Esophagus (tissue), 2 donors: Measurements from ENCODE around the gene STK11IP. TPM values are rescaled to one million over a fixed set of nuclear protein-coding genes. Genes with fewer than 3 reads are reported as not detected.

Experiments
- H3K27ac ChIP-seq, 2 donors: one replicate each; pipeline ENCODE4 v1.5.1; 2013; ENCODE audit warnings: low read depth in 2 of 2, mild to moderate bottlenecking in 2 of 2, inconsistent platforms in 1 of 2, low read length in 1 of 2, moderate library complexity in 1 of 2
- H3K27me3 ChIP-seq, 2 donors: one replicate each; pipeline ENCODE4 v1.6.1; 2013; ENCODE audit warnings: low read length in 2 of 2, control low read depth in 1 of 2, mild to moderate bottlenecking in 1 of 2; ENCODE audit not compliant: insufficient read depth in 2 of 2, control insufficient read depth in 1 of 2
- H3K36me3 ChIP-seq, 2 donors: one replicate each; pipeline ENCODE4 v1.6.1; 2013; ENCODE audit warnings: low read length in 1 of 2; ENCODE audit not compliant: control insufficient read depth in 2 of 2, insufficient read depth in 2 of 2
- H3K4me1 ChIP-seq, 2 donors: one replicate each; pipeline ENCODE4 v1.6.1; 2013; ENCODE audit warnings: low read length in 1 of 2; ENCODE audit not compliant: control insufficient read depth in 2 of 2, insufficient read depth in 2 of 2
- H3K4me3 ChIP-seq, 2 donors: one replicate each; pipeline ENCODE4 v1.5.1; 2013; ENCODE audit warnings: low read length in 2 of 2, mild to moderate bottlenecking in 2 of 2, low read depth in 1 of 2, moderate library complexity in 1 of 2
- H3K9me3 ChIP-seq, 2 donors: one replicate each; pipeline ENCODE4 v1.6.1; 2013; ENCODE audit warnings: mild to moderate bottlenecking in 2 of 2, low read depth in 1 of 2, low read length in 1 of 2, moderate library complexity in 1 of 2; ENCODE audit not compliant: control insufficient read depth in 2 of 2, insufficient read depth in 1 of 2
- whole genome bisulfite sequencing, 2 donors: extraction: QIAGEN DNeasy Blood & Tissue Kit; methylation state at CpG; one replicate each; pipeline ENCODE4 v1.1.7; 2013; 5-methylcytosine and 5-hydroxymethylcytosine counted together
- polyA plus RNA-seq, 2 donors: library from polyadenylated mRNA; stranded (reverse); fragments of 200-250 nt; gene quantifications; one replicate each; pipeline ENCODE4 v1.2.3, GENCODE V29; 2013
- donor health status: healthy with polysubstance abuse.
- donor health status: Bipolar disorder and iron deficiency.

STK11IP gene, protein sequence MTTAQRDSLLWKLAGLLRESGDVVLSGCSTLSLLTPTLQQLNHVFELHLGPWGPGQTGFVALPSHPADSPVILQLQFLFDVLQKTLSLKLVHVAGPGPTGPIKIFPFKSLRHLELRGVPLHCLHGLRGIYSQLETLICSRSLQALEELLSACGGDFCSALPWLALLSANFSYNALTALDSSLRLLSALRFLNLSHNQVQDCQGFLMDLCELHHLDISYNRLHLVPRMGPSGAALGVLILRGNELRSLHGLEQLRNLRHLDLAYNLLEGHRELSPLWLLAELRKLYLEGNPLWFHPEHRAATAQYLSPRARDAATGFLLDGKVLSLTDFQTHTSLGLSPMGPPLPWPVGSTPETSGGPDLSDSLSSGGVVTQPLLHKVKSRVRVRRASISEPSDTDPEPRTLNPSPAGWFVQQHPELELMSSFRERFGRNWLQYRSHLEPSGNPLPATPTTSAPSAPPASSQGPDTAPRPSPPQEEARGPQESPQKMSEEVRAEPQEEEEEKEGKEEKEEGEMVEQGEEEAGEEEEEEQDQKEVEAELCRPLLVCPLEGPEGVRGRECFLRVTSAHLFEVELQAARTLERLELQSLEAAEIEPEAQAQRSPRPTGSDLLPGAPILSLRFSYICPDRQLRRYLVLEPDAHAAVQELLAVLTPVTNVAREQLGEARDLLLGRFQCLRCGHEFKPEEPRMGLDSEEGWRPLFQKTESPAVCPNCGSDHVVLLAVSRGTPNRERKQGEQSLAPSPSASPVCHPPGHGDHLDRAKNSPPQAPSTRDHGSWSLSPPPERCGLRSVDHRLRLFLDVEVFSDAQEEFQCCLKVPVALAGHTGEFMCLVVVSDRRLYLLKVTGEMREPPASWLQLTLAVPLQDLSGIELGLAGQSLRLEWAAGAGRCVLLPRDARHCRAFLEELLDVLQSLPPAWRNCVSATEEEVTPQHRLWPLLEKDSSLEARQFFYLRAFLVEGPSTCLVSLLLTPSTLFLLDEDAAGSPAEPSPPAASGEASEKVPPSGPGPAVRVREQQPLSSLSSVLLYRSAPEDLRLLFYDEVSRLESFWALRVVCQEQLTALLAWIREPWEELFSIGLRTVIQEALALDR
- 10 to 100 TPM; 17.0 to 25.5 TPM for polyA plus RNA-seq

DNA sequence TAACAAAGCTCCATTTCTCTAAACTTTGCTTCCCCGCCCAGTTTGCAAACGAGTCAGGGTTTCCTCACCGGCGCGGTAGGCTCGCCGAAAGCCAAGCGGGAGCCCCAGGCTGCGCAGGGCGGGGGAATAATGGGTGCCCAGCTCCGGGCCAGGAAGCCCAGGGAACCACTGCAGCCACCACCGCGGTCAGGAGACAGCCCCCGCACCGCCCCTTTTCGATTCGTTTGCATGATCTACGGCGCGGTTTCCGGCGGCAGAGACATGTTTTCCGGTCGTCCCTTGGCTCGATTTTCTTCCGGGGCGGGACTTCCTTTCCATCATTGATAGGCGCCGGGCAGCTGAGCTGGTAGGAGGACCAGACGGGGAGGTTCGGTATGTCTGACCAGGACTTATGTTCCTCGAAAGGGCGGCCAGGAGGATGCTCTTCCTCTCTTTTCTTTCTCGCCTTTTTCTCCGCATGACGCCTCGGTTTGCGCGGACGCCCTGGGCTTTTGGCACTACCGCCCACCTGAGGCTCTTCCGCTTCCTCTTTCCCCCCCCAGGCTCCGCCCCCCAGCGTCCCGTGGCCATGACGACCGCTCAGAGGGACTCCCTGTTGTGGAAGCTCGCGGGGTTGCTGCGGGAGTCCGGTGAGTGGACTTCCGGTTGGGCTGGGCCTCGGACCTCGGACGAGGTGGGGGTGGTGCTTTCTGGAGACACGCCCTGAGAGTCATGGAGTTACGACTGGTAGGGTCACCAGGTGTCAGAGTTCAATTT, at the start of gene STK11IP:
TSS of gene STK11IP (plus strand) at position 306 of the 756 bp plus-strand sequence. CDS start at position 569, 263 bp downstream.
- Histone ChIP-seq H3K9me3 (no peaks in the 10 kb centered on the region), H3K4me3 (peak within 1 kb of the TSS; percentile 68 to 78), H3K4me1 (no peaks in the 10 kb centered on the region), H3K27ac (peak within 1 kb of the TSS; percentile 95 to 96), H3K36me3 (peaks cover 9 to 15% of the 10 kb centered on the region in 2 donors), H3K27me3 (no peaks in the 10 kb centered on the region)
- 0 to 1% methylated on average over 56 to 57 of the region's 57 CpGs for WGBS, 2 donors

DNA sequence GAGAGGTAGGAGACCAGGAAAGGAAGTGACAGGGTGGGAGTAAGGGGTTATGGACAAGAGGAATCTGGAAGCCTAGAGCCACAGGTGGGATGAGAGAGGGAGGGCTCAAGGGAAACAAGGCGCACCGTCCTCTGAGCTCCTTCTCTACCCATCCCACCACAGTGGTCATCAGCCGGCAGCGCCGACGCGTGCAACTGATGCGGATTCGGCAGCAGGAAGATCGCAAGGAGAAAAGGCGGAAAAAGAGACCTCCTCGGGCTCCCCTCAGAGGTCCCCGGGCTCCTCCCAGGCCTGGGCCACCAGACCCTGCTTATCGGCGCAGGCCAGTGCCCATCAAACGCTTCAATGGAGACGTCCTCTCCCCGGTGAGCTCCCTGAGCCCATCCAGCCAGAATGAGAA, 48.7 kb upstream of the STK11IP start:
- Histone ChIP-seq H3K36me3 (no peaks in the 10 kb centered on the region), H3K27ac (no peak overlapping the region), H3K9me3 (no peaks in the 10 kb centered on the region), H3K4me1 (peaks cover 5 to 22% of the 10 kb centered on the region in 2 donors), H3K27me3 (no peaks in the 10 kb centered on the region), H3K4me3 (no peak overlapping the region)
- 93 to 96% methylated on average over 18 of the region's 18 CpGs for WGBS, 2 donors

DNA sequence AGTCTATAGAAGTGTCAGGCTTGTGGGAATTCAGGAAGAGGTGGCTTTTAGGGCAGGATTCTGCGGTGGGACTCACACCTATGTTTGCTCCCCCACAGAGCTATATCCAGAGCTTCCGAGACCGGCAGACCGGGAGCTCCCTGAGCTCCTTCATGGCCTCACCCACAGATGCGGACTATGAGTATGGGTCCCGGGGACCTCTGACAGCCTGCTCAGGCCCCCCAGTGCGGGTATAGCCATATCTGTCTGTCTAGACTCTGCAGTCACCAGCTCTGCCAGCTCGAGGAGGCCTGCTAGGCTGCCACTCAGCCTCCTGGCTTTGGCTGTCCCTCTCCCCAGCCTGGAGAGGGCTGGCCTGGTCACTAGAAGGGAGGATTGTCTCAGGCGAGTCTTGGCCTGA, 48.0 kb upstream of the STK11IP start:
- Histone ChIP-seq H3K9me3 (no peaks in the 10 kb centered on the region), H3K4me1 (peaks cover 5 to 16% of the 10 kb centered on the region in 2 donors), H3K36me3 (no peaks in the 10 kb centered on the region), H3K27me3 (no peaks in the 10 kb centered on the region), H3K4me3 (no peak overlapping the region), H3K27ac (no peak overlapping the region)
- WGBS, 2 donors, result 85 to 87% methylated on average over 9 of the region's 9 CpGs

DNA sequence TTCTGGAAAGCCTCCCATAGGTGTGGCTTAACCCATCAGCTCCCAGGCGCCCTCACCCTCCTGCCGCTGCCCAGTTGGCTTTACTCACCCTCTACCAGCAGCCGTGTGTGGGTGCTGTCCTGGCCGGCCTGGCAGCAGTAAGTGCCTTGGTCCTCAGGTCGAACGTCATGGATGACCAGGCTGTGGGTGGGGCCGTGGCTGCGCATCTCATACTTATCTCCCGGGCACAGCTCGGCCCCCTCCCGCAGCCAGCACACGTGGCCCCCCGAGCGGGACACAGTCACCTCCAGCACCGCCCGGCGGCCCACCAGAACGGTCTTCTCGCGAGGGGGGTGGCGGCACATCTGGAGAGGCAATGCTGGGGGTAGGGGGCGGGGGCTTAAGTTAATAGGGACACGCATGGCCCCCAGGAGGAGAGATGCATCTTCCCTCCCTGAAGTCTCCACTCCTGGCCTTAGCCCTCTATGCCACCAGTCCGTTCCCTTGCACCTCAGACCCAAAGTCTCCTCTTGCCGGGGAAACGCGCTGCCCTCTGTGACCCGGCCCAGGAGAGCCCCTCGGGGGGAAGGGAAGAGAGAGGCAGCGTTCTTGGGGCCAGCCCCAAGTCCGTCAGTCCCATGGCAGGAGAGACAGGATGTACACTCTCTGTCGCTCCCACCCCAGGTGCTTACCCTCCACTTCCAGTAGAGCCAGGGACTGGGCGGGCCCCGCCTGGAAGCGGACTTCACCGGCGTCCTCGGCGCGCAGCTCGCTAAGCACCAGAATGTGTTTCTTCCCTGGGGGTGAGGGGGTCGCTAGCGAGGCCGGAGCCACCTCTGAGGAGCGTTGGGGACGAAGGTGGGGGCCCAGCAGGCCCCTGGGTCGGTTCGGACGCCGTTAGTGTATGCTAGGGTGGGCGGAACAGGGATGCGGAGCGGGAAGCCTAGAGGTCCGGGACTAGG, 45.9 kb upstream of the STK11IP start:
- Histone ChIP-seq H3K36me3 (peaks cover 0 to 4% of the 10 kb centered on the region in 2 donors), H3K27me3 (no peaks in the 10 kb centered on the region), H3K4me3 (peak overlapping the region; percentile 52 to 71), H3K9me3 (no peaks in the 10 kb centered on the region), H3K27ac (no peak overlapping the region), H3K4me1 (peaks cover 5 to 15% of the 10 kb centered on the region in 2 donors)
- 6 to 8% methylated on average over 51 to 54 of the region's 54 CpGs for WGBS, 2 donors

DNA sequence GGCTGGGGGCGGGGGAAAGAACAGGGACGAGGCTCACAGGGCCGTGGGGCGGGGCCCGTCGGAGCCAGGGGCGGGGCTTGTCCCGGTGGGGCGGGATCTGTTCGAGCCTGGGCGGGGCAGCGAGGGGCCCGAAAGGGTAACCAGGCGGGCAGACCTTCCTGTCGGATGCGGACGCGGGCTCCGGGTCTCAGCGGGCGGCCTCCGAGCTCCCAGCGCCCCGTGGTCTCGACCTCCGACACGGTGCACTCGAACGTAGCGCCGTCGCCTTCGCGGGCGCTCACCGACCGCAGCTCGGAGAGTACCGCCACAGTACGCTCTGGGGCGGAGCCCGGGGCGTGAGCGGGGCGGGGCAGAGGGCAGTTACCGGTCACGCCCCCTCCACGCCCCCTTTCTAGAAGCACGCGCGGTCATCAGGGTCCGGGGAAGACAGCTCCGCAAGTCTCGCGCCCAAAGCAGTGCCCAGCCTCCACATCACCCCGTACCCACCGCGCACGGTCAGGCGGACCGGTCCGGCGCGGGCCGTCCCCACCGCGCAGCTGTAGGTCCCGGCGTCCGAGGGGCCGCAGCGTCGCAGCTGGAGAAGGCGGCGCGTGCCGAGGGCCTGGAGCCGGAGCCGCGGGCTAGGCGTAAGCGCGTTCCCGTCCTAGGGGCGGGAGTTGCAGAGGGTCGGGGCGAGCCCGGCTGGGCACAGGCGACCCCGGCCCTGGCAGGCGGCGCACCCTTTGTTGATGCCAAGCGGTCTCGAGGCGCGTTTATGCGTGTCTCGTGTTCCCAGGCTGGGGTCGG, 45.1 kb upstream of the STK11IP start:
- H3K36me3 ChIP-seq, result peaks cover 0 to 4% of the 10 kb centered on the region in 2 donors
- H3K27me3 ChIP-seq, result no peaks in the 10 kb centered on the region
- H3K27ac ChIP-seq, result peak overlapping the region in 1 of 2 donors; percentile 51
- H3K9me3 ChIP-seq, result peaks cover 0 to 3% of the 10 kb centered on the region in 2 donors
- H3K4me3 ChIP-seq, result peak overlapping the region; percentile 52 to 71
- peaks cover 5 to 15% of the 10 kb centered on the region in 2 donors for H3K4me1 ChIP-seq
- 1 to 2% methylated on average over 78 to 99 of the region's 99 CpGs for WGBS, 2 donors

DNA sequence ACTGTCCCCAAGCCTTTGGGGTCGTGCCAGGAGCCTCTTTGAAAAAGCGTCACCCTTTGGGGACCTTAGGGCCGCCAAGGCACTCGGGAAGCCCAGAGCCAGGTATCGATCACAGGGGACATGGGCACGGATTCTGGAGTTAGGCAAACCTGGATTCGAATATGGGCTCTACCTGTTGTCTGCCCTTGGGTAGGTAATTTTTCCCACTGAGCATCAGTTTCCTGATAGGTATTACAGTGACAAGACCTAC, 44.6 kb upstream of the STK11IP start:
- Histone ChIP-seq H3K27me3 (no peaks in the 10 kb centered on the region), H3K9me3 (peaks cover 0 to 3% of the 10 kb centered on the region in 2 donors), H3K4me3 (peak overlapping the region; percentile 52 to 71), H3K27ac (no peak overlapping the region), H3K36me3 (peaks cover 0 to 4% of the 10 kb centered on the region in 2 donors), H3K4me1 (peaks cover 5 to 15% of the 10 kb centered on the region in 2 donors)
- WGBS, 2 donors, result 20 to 25% methylated on average over 7 of the region's 7 CpGs

DNA sequence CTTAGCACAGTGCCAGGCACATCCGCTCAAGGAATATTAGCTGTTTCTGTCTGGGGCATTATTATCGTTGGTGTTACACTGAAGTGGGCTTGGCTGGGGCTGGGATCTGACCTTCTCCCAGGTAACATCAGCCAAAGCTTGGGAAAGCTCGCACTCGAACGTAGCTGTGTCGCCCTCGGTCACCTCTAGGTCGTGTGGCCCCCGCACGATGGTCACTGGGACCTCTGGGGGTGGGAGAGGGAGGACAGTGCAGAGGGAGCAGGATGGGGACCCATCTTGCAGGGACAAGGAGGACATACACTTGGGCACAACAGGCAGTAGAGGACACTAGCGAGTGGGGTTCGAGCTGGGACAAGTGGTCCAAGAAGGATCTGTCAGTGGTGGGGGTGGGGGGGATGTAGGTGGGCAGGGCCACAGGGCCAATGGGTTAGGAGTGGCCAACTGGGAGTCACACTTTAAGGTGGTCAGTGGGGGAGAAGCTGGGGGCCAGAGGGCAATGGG, 44.1 kb upstream of the STK11IP start:
- Histone ChIP-seq H3K4me1 (peaks cover 5 to 15% of the 10 kb centered on the region in 2 donors), H3K27me3 (no peaks in the 10 kb centered on the region), H3K36me3 (peaks cover 0 to 4% of the 10 kb centered on the region in 2 donors), H3K27ac (no peak overlapping the region), H3K9me3 (peaks cover 0 to 3% of the 10 kb centered on the region in 2 donors), H3K4me3 (no peak overlapping the region)
- 71 to 76% methylated on average over 12 of the region's 12 CpGs for WGBS, 2 donors

DNA sequence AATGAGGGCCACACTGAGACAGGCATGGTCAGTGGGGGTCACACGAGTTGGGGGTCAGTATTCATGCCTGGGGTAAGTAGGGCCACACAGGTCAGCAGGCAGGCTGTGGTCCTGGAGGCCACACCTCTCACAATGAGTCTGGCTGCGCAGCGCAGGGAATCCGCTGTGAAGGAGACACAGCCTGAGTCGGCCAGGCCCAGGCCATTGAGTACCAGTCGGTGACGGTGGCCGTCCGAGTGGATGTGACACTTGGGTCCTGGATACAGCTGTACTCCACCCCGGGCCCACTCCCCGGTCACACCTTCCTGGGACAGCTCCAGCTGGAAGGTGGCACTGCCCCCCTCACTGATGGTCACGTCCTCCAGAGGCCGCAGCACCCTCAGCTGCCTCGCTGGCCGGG, 43.3 kb upstream of the STK11IP start:
- no peaks in the 10 kb centered on the region for H3K27me3 ChIP-seq
- peaks cover 5 to 15% of the 10 kb centered on the region in 2 donors for H3K4me1 ChIP-seq
- H3K27ac ChIP-seq, result no peak overlapping the region
- peaks cover 0 to 3% of the 10 kb centered on the region in 2 donors for H3K9me3 ChIP-seq
- H3K4me3 ChIP-seq, result no peak overlapping the region
- WGBS, 2 donors, result 91 to 93% methylated on average over 13 to 15 of the region's 15 CpGs
- peaks cover 0 to 4% of the 10 kb centered on the region in 2 donors for H3K36me3 ChIP-seq
